Measurements from ENCODE around the gene SOX2.

DNA sequence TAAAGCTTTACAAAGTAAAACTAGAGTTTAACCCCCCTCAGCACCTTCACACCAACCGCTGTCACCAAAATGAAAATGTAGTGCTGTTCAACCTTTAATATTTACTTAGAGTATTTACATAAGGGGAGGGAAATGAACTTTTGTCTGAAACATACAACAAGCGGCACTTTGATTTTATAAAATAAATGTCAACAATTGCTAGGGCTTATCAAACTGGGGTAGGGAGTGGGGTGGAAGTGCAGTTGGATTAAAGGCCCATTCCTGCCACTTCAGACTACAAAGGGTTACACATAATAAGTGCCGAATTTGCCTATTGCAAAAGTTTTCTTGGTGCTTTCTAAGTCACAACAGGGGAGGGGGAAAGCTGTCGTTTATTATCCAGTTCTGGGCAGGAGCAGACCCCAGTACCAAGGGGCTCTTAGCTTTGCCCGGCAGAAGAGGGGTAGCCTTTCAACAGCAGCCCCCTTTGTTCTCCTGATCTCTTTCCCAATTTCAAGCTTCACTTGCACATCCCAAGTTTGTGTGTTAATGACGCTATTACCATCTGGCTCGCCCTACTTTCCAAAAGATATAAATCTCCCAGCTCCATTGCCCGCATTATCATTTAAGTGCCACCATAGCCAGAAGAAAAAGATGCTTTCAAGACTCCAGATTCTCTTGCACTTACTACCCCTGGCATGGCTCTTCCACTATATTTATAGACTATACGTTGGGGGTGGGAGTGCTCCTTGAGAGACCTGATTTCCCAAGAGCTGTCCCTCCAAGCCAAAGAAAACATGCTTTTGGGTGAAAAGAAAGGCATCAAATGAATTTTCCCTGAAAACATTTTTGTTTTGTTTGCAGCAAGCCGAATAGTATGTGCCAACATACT lies 17.0 kb downstream of the SOX2 start:
- no peak for TF ChIP-seq YY1 (IDR thresholded peaks at IDR 0.05; ENCODE audit: insufficient read depth, insufficient read length)
- TF ChIP-seq ZNF274 (IDR thresholded peaks at IDR 0.05; ENCODE audit: low read depth, low read length): no peak
- TF ChIP-seq SUZ12 (IDR thresholded peaks at IDR 0.05; ENCODE audit: extremely low read depth, insufficient read depth, insufficient read length): no peak
